Heart left ventricle (tissue), 16 donors: Measurements from ENCODE around the gene PRR5. TPM values are rescaled to one million over a fixed set of nuclear protein-coding genes. Genes with fewer than 3 reads are reported as not detected.
A peak's percentile ranks its signal among the peaks of the same experiment; 100 is the strongest.

Experiments
- ATAC-seq, 4 donors: fragments of 200-7000 bp; cut with Tn5 transposase; one replicate each; pipeline ENCODE4 v1.9.1; 2020 to 2022; ENCODE audit warnings: moderate library complexity in 4 of 4, mild to moderate bottlenecking in 3 of 4, moderate number of reproducible peaks in 1 of 4
- DNase-seq, 5 donors: peaks; one replicate each; pipeline ENCODE4 v3.0.0-alpha.2; 2020
- H3K27ac ChIP-seq, 12 donors: fragments of 200-600 bp; sonication (generic) in 4 of 12; one replicate each; pipeline versions ENCODE4 v1.5.0 to v1.8.0; 2016 to 2022; ENCODE audit warnings: mild to moderate bottlenecking in 2 of 12
- H3K27me3 ChIP-seq, 9 donors: fragments of 200-600 bp; sonication (generic) in 2 of 9; one replicate each; pipeline versions ENCODE4 v1.5.1 to v1.8.0; 2016 to 2022; ENCODE audit warnings: mild to moderate bottlenecking in 3 of 9
- H3K36me3 ChIP-seq, 9 donors: fragments of 200-600 bp; sonication (generic) in 2 of 9; one replicate each; pipeline versions ENCODE4 v1.5.0 to v1.8.0; 2018 to 2022; ENCODE audit warnings: mild to moderate bottlenecking in 2 of 9
- H3K4me1 ChIP-seq, 12 donors: fragments of 200-600 bp; sonication (generic) in 4 of 12; one replicate each; pipeline versions ENCODE4 v1.5.0 to v1.8.0; 2016 to 2022; ENCODE audit warnings: mild to moderate bottlenecking in 3 of 12
- H3K4me3 ChIP-seq, 12 donors: fragments of 200-600 bp; sonication (generic) in 4 of 12; one replicate each; pipeline versions ENCODE4 v1.5.0 to v1.8.0; 2017 to 2022; ENCODE audit warnings: mild to moderate bottlenecking in 9 of 12, moderate library complexity in 4 of 12
- H3K9me3 ChIP-seq, 12 donors: fragments of 200-600 bp; sonication (generic) in 4 of 12; one replicate each; pipeline versions ENCODE4 v1.5.0 to v1.8.0; 2016 to 2022; ENCODE audit warnings: mild to moderate bottlenecking in 1 of 12
- POLR2A ChIP-seq, 2 donors: fragments of 450-650 bp; IDR thresholded peaks; one replicate each; pipeline ENCODE4 v1.6.1; 2017; ENCODE audit warnings: antibody characterized with exemption in 2 of 2, mild to moderate bottlenecking in 2 of 2, moderate library complexity in 2 of 2
- WGBS, 4 donors: extraction: QIAGEN DNeasy Blood & Tissue Kit in 2 of 4; methylation state at CpG; one replicate each; pipeline versions ENCODE4 v1.1.5 to v1.1.7; 2013 to 2018; 5-methylcytosine and 5-hydroxymethylcytosine counted together
- intact Hi-C, 10 donors: fragments of 100-400 bp; cut with DNase I; formaldehyde crosslinking; loops; one replicate each; pipeline versions ENCODE4 v1.11.1 to v1.14.2; 2022
- polyA plus RNA-seq, 2 donors: library from polyadenylated mRNA; stranded (reverse); fragments of 200-250 nt; gene quantifications; one replicate each; pipeline ENCODE4 v1.2.3, GENCODE V29; 2013
- total RNA-seq, 9 donors: library from RNA; depleted of rRNA in 2 of 9; stranded (reverse); fragments of >200 nt in 2 of 9; fragmentation: NEBNext Ultra II Directional in 3 of 9; extraction: Animal tissue kit (Norgen Biotek cat#: 25700) in 3 of 9; gene quantifications; one replicate each; pipeline versions ENCODE4 v1.1.0 to v1.2.4, GENCODE V29; 2016 to 2023
- TF ChIP-seq, protein P1 (sequence below), 12 donors: fragments of 200-600 bp; sonication (generic) in 4 of 12; IDR thresholded peaks; one replicate each; pipeline versions ENCODE4 v1.5.0 to v1.8.0; 2018 to 2022; ENCODE audit warnings: antibody characterized with exemption in 12 of 12, mild to moderate bottlenecking in 5 of 12
- donor health status: ischemic (EF 13 %, LVEDD 7.1; RV severe dilation, severe dysfunction).
- donor health status: healthy with polysubstance abuse.
- donor health status: DM: no; HTN: yes; CAD: no.
- donor health status: DM: no; HTN: no; CAD: no.
- donor health status: ischemic (EF 25% LVEDD 6.9; RV normal size, moderate dysfunction).
- donor health status: ischemic (EF 25% LVEDD 5.7; RV mildly dilated, moderate dysfunction).
- donor health status: healthy.
- donor health status: DM: yes; HTN: yes; CAD: no.
- donor health status: ischemic (EF 35%, LVEDD 5.7; RV mildly dilated, moderate dysfunction).
- donor health status: nonischemic (EF 11% LVEDD 7.7; RV severe dilation, severe dysfunction).
- donor health status: DM: yes; HTN: yes; CAD: no.
- donor health status: PGD.
- donor health status: ischemic (EF 29% LVEDD 5.4; RV normal size, mild dysfunction).
- donor health status: nonischemic (EF 23%, LVEDD 6.1; RV moderate dilation, normal function).

Gene PRR5
- total and polyA plus RNA-seq, 11 donors = 1.6 to 9.5 (median 2.2) TPM

DNA sequence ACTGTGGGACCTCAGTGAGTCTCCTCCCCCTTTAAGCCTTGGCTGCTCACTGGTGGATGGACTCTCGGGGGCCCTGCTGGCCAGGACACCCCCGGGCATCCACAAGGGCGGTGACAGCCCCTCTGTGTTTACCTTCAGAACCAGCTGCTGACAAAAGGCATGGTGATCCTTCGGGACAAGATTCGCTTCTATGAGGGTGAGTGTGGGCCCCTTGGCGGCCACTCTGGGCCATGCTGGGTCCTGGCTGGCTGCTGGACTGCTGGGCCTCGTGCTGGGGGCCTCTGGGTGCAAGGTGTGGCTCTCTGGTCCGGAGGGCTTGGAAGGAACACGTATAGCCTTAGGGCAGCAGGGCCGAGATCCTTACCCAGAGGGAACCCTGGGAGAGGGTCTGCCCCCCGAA lies 24.4 kb downstream of the PRR5 start:
- Histone ChIP-seq H3K4me1 (peaks cover 0 to 20% (median 12%) of the 10 kb centered on the region in 12 donors), H3K36me3 (peaks cover 0 to 3% (median 0%) of the 10 kb centered on the region in 9 donors), H3K27me3 (no peaks in the 10 kb centered on the region), H3K9me3 (no peaks in the 10 kb centered on the region), H3K27ac (no peak overlapping the region), H3K4me3 (no peak overlapping the region)
- intact Hi-C loops = no loop called here
- 94 to 97% (median 96%) methylated on average over 7 to 11 of the region's 11 CpGs for WGBS, 4 donors
- DNase-seq (peak in 1 of 5 donors; percentile 10), ATAC-seq (no peak)
- TF ChIP-seq, protein P1, sequence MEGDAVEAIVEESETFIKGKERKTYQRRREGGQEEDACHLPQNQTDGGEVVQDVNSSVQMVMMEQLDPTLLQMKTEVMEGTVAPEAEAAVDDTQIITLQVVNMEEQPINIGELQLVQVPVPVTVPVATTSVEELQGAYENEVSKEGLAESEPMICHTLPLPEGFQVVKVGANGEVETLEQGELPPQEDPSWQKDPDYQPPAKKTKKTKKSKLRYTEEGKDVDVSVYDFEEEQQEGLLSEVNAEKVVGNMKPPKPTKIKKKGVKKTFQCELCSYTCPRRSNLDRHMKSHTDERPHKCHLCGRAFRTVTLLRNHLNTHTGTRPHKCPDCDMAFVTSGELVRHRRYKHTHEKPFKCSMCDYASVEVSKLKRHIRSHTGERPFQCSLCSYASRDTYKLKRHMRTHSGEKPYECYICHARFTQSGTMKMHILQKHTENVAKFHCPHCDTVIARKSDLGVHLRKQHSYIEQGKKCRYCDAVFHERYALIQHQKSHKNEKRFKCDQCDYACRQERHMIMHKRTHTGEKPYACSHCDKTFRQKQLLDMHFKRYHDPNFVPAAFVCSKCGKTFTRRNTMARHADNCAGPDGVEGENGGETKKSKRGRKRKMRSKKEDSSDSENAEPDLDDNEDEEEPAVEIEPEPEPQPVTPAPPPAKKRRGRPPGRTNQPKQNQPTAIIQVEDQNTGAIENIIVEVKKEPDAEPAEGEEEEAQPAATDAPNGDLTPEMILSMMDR (IDR thresholded peaks at IDR 0.05) = no peak
- no peak for TF ChIP-seq POLR2A (IDR thresholded peaks at IDR 0.05)

- Histone ChIP-seq H3K27me3 (no peaks in the 10 kb centered on the region), H3K9me3 (no peaks in the 10 kb centered on the region), H3K4me1 (peaks cover 0 to 20% (median 12%) of the 10 kb centered on the region in 12 donors), H3K27ac (no peak overlapping the region), H3K4me3 (no peak overlapping the region), H3K36me3 (peaks cover 0 to 3% (median 0%) of the 10 kb centered on the region in 9 donors)
- no peak for ATAC-seq
- intact Hi-C loops = no loop called here
- 94 to 97% (median 95%) methylated on average over 12 to 21 of the region's 21 CpGs for WGBS, 4 donors
- TF ChIP-seq, protein P1 (IDR thresholded peaks at IDR 0.05) = no peak
- no peak for TF ChIP-seq POLR2A (IDR thresholded peaks at IDR 0.05)
- DNase-seq = peak in 1 of 5 donors; percentile 17
Measured at GRCh38 chr22:44727148-44727547, 25.1 kb downstream of the PRR5 start.

DNA sequence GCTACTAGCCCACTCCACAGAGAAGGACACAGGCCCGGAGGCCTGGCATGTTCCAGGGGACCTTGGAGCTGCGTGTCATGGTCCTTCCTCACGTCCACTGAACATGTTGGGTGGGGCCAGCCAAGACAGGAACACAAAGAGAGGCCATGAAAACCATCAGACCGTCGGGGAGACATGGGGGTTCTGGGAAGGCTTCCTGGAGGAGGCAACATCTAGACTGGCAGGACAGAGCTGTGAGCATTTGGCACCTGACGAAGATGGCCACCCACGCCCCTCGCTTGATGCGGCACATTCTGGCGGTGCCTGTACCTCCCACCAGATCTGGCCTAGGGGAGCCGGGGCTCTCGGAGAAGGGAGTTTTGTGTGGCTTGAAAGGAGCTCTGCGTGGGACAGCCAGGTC lies 25.7 kb downstream of the PRR5 start:
- intact Hi-C loops = no loop called here
- peaks cover 0 to 3% (median 0%) of the 10 kb centered on the region in 9 donors for H3K36me3 ChIP-seq
- no peak for ATAC-seq
- DNase-seq = peak in 1 of 5 donors; percentile 12
- H3K4me3 ChIP-seq = no peak overlapping the region
- H3K27me3 ChIP-seq = no peaks in the 10 kb centered on the region
- H3K9me3 ChIP-seq = no peaks in the 10 kb centered on the region
- no peak overlapping the region for H3K27ac ChIP-seq
- H3K4me1 ChIP-seq = peaks cover 0 to 20% (median 12%) of the 10 kb centered on the region in 12 donors
- TF ChIP-seq POLR2A (IDR thresholded peaks at IDR 0.05) = no peak
- TF ChIP-seq, protein P1 (IDR thresholded peaks at IDR 0.05) = no peak
- WGBS, 4 donors = 84 to 91% (median 87%) methylated on average over 11 to 13 of the region's 13 CpGs

GRCh38 chr22:44728761-44729324 lies 26.8 kb downstream of the PRR5 start:
- DNase-seq (peak in 4 of 5 donors; percentile 41 to 71 (median 62)), ATAC-seq (peak in 3 of 4 donors; percentile 28 to 39 (median 34))
- 61 to 72% (median 64%) methylated on average over 16 to 21 of the region's 21 CpGs for WGBS, 4 donors
- Histone ChIP-seq H3K9me3 (no peaks in the 10 kb centered on the region), H3K27me3 (no peaks in the 10 kb centered on the region), H3K4me1 (peaks cover 0 to 20% (median 12%) of the 10 kb centered on the region in 12 donors), H3K36me3 (peaks cover 0 to 3% (median 0%) of the 10 kb centered on the region in 9 donors), H3K4me3 (peak overlapping the region in 7 of 12 donors; percentile 3 to 26 (median 19)), H3K27ac (peak overlapping the region in 10 of 12 donors; percentile 13 to 79 (median 41))
- no peak for TF ChIP-seq POLR2A (IDR thresholded peaks at IDR 0.05)
- TF ChIP-seq, protein P1 (IDR thresholded peaks at IDR 0.05) = no peak
- intact Hi-C loops = no loop called here
